GM13976 (cell line): ENCODE measurements around the gene PRIM1.

ENCODE experiments used
- DNase-seq: peaks from one replicate; pipeline ENCODE4 v3.0.0; 2012; ENCODE audit warnings: low spot score
- in situ Hi-C: fragments of 300-500 bp; cut with MboI; formaldehyde crosslinking; loops from one replicate; pipeline ENCODE4 v1.12.0; 2022; ENCODE audit warnings: low sequenced_read_pairs, mixed read lengths, inconsistent platforms; ENCODE audit not compliant: unreplicated experiment
- TF ChIP-seq, protein P1 (sequence below): IDR thresholded peaks from 2 replicates; pipeline ENCODE4 v1.5.1; 2012; ENCODE audit warnings: borderline replicate concordance, mild to moderate bottlenecking; ENCODE audit not compliant: insufficient read depth; ENCODE audit errors: extremely low read depth, missing control alignments, control extremely low read depth

Gene PRIM1

DNA sequence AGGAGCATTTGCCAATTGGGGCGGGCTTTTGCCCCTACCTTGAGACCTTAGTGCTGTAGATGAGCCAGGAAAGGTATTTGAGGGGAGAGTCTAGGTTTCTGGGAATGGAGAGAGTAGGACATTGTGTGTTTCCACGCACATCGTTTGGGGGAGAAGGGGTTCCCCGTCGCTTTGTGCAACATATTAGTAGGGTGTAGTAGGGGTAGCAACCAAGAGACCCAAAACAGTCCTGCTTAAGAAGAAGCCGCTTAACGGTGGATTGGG, 63.3 kb downstream of the PRIM1 start:
- TF ChIP-seq, protein P1, sequence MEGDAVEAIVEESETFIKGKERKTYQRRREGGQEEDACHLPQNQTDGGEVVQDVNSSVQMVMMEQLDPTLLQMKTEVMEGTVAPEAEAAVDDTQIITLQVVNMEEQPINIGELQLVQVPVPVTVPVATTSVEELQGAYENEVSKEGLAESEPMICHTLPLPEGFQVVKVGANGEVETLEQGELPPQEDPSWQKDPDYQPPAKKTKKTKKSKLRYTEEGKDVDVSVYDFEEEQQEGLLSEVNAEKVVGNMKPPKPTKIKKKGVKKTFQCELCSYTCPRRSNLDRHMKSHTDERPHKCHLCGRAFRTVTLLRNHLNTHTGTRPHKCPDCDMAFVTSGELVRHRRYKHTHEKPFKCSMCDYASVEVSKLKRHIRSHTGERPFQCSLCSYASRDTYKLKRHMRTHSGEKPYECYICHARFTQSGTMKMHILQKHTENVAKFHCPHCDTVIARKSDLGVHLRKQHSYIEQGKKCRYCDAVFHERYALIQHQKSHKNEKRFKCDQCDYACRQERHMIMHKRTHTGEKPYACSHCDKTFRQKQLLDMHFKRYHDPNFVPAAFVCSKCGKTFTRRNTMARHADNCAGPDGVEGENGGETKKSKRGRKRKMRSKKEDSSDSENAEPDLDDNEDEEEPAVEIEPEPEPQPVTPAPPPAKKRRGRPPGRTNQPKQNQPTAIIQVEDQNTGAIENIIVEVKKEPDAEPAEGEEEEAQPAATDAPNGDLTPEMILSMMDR: no peak
- DNase-seq: peak; percentile 67
- in situ Hi-C loops: no loop called here

DNA sequence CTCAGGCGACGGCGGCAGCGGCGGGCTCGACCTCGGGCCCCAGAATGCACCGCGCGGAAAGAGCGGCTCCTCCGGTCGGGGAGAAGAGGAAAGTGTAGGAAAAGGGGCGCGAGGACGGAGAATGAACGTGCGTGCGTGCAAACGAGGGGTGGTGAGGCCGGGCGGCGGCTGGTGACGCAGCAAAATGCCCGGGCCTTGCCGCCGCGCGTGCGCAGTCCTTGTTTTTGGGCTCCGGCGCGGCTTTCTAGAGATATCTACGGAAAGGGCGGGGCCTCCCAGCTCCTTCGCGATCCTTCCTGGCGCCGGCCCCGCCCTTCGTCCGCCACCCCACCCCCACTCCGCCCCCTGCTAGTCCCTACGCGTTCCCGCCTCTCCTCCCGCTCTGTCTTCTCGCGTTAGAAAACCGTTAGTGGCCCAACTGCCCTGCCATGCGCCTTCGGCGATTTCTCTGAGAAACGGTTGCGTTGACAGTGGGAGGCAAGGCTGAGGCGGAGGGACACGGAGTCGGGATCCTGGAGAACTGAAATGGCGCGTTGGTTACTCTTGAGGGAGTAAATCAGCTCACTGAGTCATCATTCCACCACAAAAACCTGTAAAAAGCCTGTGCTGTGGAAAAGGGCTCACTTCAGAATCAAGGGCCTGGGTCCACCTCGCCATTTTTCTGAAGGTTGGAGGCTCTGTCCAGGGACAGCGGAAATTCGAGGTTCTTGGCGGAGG, 63.8 kb downstream of the PRIM1 start, which contains the start of gene PTGES3:
Gene PTGES3, minus strand, starts transcription at position 156 of the 717 bp plus-strand sequence. CDS start 285 bp downstream, outside the sequence.
- in situ Hi-C loops: no loop called here
- DNase-seq: peak; percentile 98
- TF ChIP-seq, protein P1: no peak

DNA sequence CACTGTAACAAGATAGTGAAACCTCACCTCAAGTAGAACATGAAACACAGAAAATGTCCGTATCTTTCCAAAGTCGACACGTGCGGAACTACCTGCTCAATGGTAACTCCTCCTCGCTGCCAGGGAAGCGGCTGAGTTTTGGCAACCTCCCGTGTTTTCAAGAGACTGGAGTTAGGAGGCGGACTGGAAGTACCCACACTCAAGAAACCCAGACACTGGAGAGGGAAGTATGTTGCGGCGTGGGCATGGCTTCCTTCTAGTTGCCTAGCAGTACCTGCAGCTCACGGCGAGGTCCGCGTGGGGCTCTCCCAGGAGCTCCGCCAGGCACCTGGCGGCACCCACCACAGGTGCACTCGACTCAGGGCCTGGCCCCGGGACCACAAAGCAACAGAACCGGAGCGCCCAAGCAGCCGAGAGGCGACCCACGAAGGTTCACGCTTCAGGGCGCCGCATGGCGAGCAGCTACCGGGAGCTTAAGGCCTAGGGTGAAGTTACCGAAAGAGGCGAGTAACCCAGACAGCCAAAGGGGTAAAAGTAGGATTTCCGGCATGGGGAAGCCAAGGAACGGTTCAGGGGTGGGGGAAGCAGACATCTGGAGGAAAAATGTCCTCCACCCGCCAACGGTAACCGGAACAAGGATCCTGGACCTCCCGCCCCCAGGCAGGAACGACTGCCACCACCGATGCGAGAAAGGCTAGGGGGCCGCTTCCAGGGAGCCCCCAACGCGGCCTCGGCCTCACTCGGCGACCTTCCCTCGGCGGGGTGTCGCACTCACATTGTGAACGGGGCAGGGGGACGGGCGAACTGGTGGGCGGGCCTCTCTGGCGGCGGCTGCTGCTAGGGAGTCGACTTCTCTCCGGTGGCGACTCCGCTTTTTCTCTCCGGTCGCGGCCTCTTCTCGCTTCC, 64.6 kb downstream of the PRIM1 start:
- no peak for DNase-seq
- in situ Hi-C loops: no loop called here
- TF ChIP-seq, protein P1: no peak

DNA sequence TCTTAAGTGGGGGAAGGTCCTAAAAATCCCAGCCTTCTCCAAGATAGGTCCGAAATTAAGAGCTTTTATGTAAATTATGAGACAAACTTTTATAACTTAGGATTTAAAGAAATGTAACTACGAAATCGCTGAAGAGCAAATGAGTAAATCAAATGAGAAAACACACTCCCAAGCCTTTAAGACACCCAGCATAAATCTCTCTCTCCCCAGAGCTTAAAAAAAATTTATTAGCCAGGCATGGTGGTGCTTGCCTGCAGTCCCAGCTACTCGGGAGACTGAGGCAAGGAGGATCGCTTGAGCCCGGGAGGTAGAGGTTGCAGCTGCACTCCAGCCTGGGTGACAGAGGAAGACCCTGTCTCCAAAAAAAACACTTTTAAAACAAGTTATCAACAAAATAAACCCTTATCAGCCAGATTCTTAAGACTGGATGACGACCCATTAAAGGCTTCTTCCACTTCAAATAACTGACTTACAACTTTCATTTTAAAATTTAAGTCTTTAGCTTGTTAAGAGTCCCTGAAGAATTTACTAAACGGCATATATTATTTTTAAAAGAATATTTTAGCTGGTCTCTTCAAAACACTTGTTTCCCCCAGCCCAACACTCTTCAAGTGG, 67.3 kb downstream of the PRIM1 start:
- in situ Hi-C loops: no loop called here
- DNase-seq: no peak
- TF ChIP-seq, protein P1: no peak

DNA sequence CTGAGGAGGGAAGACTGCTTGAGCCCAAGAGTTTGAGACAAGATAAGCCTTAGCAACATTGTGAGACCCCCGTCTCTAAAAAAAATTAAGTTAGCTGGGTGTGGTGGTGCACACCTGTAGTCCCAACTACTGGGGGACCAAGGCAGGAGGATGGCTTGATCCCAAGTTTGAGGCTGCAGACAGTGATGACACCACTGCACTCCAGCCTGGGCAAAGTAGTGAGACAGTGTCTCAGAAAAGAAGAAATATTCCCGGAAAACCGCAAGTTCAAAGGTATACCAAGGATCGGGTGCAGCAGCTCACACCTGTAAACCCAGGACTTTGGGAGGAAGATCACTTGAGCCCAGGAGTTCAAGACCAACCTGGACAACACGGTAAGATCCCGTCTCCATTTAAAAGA, 69.8 kb downstream of the PRIM1 start:
- in situ Hi-C loops: no loop called here
- DNase-seq: no peak
- TF ChIP-seq, protein P1: no peak
